AG04450 (cell line): ENCODE measurements around the gene CFDP1. TPM values are rescaled to one million over a fixed set of nuclear protein-coding genes. Genes with fewer than 3 reads are reported as not detected.

Experiments used
- CTCF ChIA-PET: fragments of 300-600, 350-600 bp; formaldehyde crosslinking; extraction: SDS; loops from one replicate; lab custom pipeline; 2022; ENCODE audit warnings: antibody characterized with exemption, inconsistent platforms; lab: Charles Lee
- POLR2A ChIA-PET: fragments of 350-600 bp; formaldehyde crosslinking; extraction: SDS; loops from one replicate; lab custom pipeline; 2021; ENCODE audit warnings: antibody characterized with exemption, inconsistent platforms; lab: Yijun Ruan, JAX
- DNase-seq: peaks from one replicate; pipeline ENCODE4 v3.0.0-alpha.2; 2011; ENCODE audit warnings: low read depth, low spot score
- H3K27ac ChIP-seq: one replicate; pipeline ENCODE4 v1.5.1; 2012; ENCODE audit warnings: low read depth, low read length, control low read depth
- H3K27me3 ChIP-seq: one replicate; pipeline ENCODE4 v1.6.0; 2012; ENCODE audit warnings: low read length; ENCODE audit not compliant: control insufficient read depth, insufficient read depth
- H3K4me3 ChIP-seq: 2 replicates; pipeline ENCODE4 v1.5.1; 2011; ENCODE audit warnings: mild to moderate bottlenecking, low read depth, low read length, control low read depth
- H3K9me3 ChIP-seq: 2 replicates; pipeline ENCODE4 v1.5.1; 2012; ENCODE audit warnings: low read length; ENCODE audit not compliant: control insufficient read depth, insufficient read depth
- CTCF ChIP-seq: IDR thresholded peaks from 2 replicates; pipeline ENCODE4 v1.5.1; 2011; ENCODE audit warnings: low read depth, low read length, control low read depth, inconsistent platforms
- polyA plus RNA-seq: library from polyadenylated mRNA; depleted of rRNA; stranded (reverse); fragments of >200 nt; gene quantifications from 2 replicates; pipeline ENCODE4 v1.2.3, GENCODE V29; 2011

The CFDP1 gene
- polyA plus RNA-seq, 1 experiment, result 81.6 TPM

GRCh38 chr16:75298267-75298666, 135.0 kb downstream of the CFDP1 start:
- H3K4me3 ChIP-seq, result no peak overlapping the region
- H3K27ac ChIP-seq, result no peak overlapping the region
- no peak for TF ChIP-seq CTCF
- DNase-seq, result no peak
- no peaks in the 10 kb centered on the region for H3K9me3 ChIP-seq
- H3K27me3 ChIP-seq, result no peaks in the 10 kb centered on the region
- ChIA-PET CTCF (no interaction called here), POLR2A (no interaction called here)

GRCh38 chr16:75296606-75297005, 136.7 kb downstream of the CFDP1 start:
- no peak overlapping the region for H3K4me3 ChIP-seq
- no peak for DNase-seq
- no peak overlapping the region for H3K27ac ChIP-seq
- no peaks in the 10 kb centered on the region for H3K9me3 ChIP-seq
- ChIA-PET CTCF (no interaction called here), POLR2A (no interaction called here)
- H3K27me3 ChIP-seq, result no peaks in the 10 kb centered on the region
- no peak for TF ChIP-seq CTCF

- ChIA-PET POLR2A (no interaction called here), CTCF (interaction anchor here (0.5 to 2.7 kb wide), 2 partner anchors 9 to 61 kb away, joined by 3 to 10 read pairs; no protein-coding TSS in a partner anchor)
- no peak for DNase-seq
- no peak for TF ChIP-seq CTCF
- no peaks in the 10 kb centered on the region for H3K27me3 ChIP-seq
- H3K27ac ChIP-seq, result no peak overlapping the region
- no peak overlapping the region for H3K4me3 ChIP-seq
- no peaks in the 10 kb centered on the region for H3K9me3 ChIP-seq
Observed at GRCh38 chr16:75294773-75295459, 138.4 kb downstream of the CFDP1 start.

- no peaks in the 10 kb centered on the region for H3K9me3 ChIP-seq
- ChIA-PET POLR2A (interaction anchor here (0.9 kb wide), 1 partner anchor 12 kb away, joined by 4 read pairs; no protein-coding TSS in a partner anchor), CTCF (interaction anchor here (0.6 to 2.7 kb wide), 4 partner anchors 12 to 92 kb away, joined by 3 to 10 read pairs (median 4); no protein-coding TSS in a partner anchor)
- no peak overlapping the region for H3K27ac ChIP-seq
- H3K27me3 ChIP-seq, result no peaks in the 10 kb centered on the region
- TF ChIP-seq CTCF, result no peak
- H3K4me3 ChIP-seq, result no peak overlapping the region
- no peak for DNase-seq
Observed at GRCh38 chr16:75293772-75294171, 139.5 kb downstream of the CFDP1 start.

GRCh38 chr16:75293173-75293572, 140.1 kb downstream of the CFDP1 start:
- no peak overlapping the region for H3K4me3 ChIP-seq
- TF ChIP-seq CTCF, result no peak

More at GRCh38 chr16:75293173-75293572, 140.1 kb downstream of the CFDP1 start:
- H3K9me3 ChIP-seq, result no peaks in the 10 kb centered on the region; the same call in 1 of the 2 replicates
- POLR2A ChIA-PET, result no interaction called here
- DNase-seq, result no peak
- H3K27ac ChIP-seq, result no peak overlapping the region
- CTCF ChIA-PET, result interaction anchor here (0.6 to 2.7 kb wide), 4 partner anchors 12 to 92 kb away, joined by 3 to 10 read pairs (median 4); no protein-coding TSS in a partner anchor
- H3K27me3 ChIP-seq, result no peaks in the 10 kb centered on the region
